22Rv1 (cell line): Measurements from ENCODE around the gene TMEM171.

Source experiments
- ZFX ChIP-seq: fragments of 450-650 bp; IDR thresholded peaks from 2 replicates; pipeline ENCODE4 v1.6.1; 2017; ENCODE audit warnings: antibody characterized with exemption, borderline replicate concordance
- TF ChIP-seq, protein P1 (sequence below): fragments of 450-650 bp; IDR thresholded peaks from 2 replicates; pipeline ENCODE4 v1.5.1; 2017; ENCODE audit warnings: mild to moderate bottlenecking

DNA sequence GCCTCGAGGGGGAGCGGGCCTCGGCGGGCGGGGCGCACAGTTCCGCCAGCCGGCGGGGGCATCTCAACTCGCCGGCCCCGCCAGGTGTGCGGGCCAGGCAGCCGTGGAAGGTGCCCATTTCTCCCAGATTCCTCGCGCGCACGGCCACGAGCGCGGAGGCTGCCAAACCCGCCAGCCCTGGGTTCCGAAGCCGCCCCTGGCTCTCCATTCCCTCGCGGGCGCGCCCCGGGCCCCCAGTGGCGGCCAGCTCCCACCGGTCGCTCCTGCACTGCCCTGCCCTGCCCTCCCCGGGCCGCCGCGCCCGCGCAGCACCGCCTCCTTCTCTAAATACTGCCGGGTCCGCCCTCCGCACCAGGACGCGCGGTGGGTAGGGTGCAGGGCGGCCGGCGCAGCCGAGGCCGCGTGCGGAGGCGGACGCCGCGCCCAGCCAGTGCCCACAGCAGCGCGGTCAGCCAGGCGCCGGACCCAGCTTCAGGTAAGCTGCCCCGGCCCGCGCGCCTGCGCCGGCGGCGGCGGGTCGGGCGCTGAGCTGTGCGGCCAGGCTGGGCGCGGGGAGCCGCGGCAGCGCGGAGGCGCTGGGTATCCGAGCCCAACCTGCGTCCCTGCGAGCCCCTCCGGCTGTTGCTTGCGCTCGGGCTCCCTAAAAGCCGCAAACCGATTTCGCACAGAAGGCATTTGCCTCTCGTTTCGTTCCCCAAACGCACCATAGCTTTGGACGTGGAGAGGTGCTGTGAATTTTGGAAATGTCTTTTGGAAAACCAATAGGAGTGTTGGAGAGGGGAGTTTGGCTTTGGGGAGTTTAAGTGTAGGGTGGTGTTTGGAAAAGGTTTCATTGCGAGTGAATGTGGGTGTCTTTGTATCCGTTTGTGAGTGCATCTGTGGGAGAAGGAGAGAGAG lies at the start of gene TMEM171:
- TF ChIP-seq, protein P1, sequence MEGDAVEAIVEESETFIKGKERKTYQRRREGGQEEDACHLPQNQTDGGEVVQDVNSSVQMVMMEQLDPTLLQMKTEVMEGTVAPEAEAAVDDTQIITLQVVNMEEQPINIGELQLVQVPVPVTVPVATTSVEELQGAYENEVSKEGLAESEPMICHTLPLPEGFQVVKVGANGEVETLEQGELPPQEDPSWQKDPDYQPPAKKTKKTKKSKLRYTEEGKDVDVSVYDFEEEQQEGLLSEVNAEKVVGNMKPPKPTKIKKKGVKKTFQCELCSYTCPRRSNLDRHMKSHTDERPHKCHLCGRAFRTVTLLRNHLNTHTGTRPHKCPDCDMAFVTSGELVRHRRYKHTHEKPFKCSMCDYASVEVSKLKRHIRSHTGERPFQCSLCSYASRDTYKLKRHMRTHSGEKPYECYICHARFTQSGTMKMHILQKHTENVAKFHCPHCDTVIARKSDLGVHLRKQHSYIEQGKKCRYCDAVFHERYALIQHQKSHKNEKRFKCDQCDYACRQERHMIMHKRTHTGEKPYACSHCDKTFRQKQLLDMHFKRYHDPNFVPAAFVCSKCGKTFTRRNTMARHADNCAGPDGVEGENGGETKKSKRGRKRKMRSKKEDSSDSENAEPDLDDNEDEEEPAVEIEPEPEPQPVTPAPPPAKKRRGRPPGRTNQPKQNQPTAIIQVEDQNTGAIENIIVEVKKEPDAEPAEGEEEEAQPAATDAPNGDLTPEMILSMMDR, result no peak
- no peak for TF ChIP-seq ZFX
